HepG2 (cell line): ENCODE data around the gene PLVAP. TPM values are rescaled to one million over a fixed set of nuclear protein-coding genes. Genes with fewer than 3 reads are reported as not detected.
A peak's percentile ranks its signal among the peaks of the same experiment; 100 is the strongest.

Source experiments
- CREB3 ChIP-seq: sonication (generic); formaldehyde crosslinking; IDR thresholded peaks from 2 replicates; pipeline ENCODE4 v1.5.0; 2020; ENCODE audit warnings: missing genetic modification reagents
- ELK4 ChIP-seq: sonication (generic); formaldehyde crosslinking; IDR thresholded peaks from 2 replicates; pipeline ENCODE4 v1.9.0; 2021; ENCODE audit warnings: missing genetic modification reagents, borderline replicate concordance
- EP300 ChIP-seq, 3 experiments: sonication (generic) in 1 of 3; formaldehyde crosslinking in 1 of 3; IDR thresholded peaks; 2 replicates each; pipeline versions ENCODE4 v1.5.1 to v1.6.1; 2011 to 2020; ENCODE audit warnings: low read depth in 2 of 3, low read length in 2 of 3, borderline replicate concordance in 1 of 3, improper control_type of control experiment in 1 of 3, mild to moderate bottlenecking in 1 of 3, missing genetic modification reagents in 1 of 3, moderate library complexity in 1 of 3
- HMGXB3 ChIP-seq: sonication (generic); formaldehyde crosslinking; IDR thresholded peaks from 2 replicates; pipeline ENCODE4 v1.4.0; 2020; ENCODE audit warnings: missing genetic modification reagents, borderline replicate concordance
- NR2F2 ChIP-seq: IDR thresholded peaks from 2 replicates; pipeline ENCODE4 v1.6.1; 2012; ENCODE audit warnings: low read depth, inconsistent platforms, borderline replicate concordance
- RBM22 ChIP-seq: fragments of 200-400 bp; formaldehyde crosslinking; optimal IDR thresholded peaks from 2 replicates; pipeline ENCODE3; 2017; ENCODE audit warnings: mild to moderate bottlenecking, low read length, moderate library complexity
- SIX4 ChIP-seq: sonication (generic); formaldehyde crosslinking; IDR thresholded peaks from 2 replicates; pipeline ENCODE4 v1.4.0; 2020; ENCODE audit warnings: missing genetic modification reagents
- TOE1 ChIP-seq: sonication (generic); formaldehyde crosslinking; IDR thresholded peaks from 2 replicates; pipeline ENCODE4 v1.4.0; 2020; ENCODE audit warnings: mild to moderate bottlenecking, missing genetic modification reagents
- ZBTB26 ChIP-seq: IDR thresholded peaks from 2 replicates; pipeline ENCODE4 v1.6.1; 2016; ENCODE audit warnings: missing compliant biosample characterization, missing genetic modification reagents, borderline replicate concordance
- ZNF124 ChIP-seq: sonication (generic); formaldehyde crosslinking; IDR thresholded peaks from 2 replicates; pipeline ENCODE4 v1.4.0; 2020; ENCODE audit warnings: missing genetic modification reagents
- ZNF501 ChIP-seq: sonication (generic); formaldehyde crosslinking; IDR thresholded peaks from 2 replicates; pipeline ENCODE4 v1.5.1; 2020; ENCODE audit warnings: mild to moderate bottlenecking, moderate library complexity, missing genetic modification reagents
- ZNF746 ChIP-seq: sonication (generic); formaldehyde crosslinking; IDR thresholded peaks from 2 replicates; pipeline ENCODE4 v1.8.0; 2022; ENCODE audit warnings: mild to moderate bottlenecking, missing genetic modification reagents
- ZNF781 ChIP-seq: sonication (generic); formaldehyde crosslinking; IDR thresholded peaks from 2 replicates; pipeline ENCODE4 v1.5.1; 2020; ENCODE audit warnings: borderline replicate concordance, mild to moderate bottlenecking, missing genetic modification reagents; ENCODE audit errors: not compliant biosample characterization
- ZSCAN31 ChIP-seq: sonication (generic); formaldehyde crosslinking; IDR thresholded peaks from 2 replicates; pipeline ENCODE4 v1.5.0; 2020; ENCODE audit warnings: low read depth, mild to moderate bottlenecking, missing genetic modification reagents
- polyA plus RNA-seq, 8 experiments: library from polyadenylated mRNA; depleted of rRNA in 3 of 8; stranded (reverse) in 7 of 8; unstranded in 1 of 8; fragments of >200 nt; fragmentation: Illumina TruSeq in 4 of 8; extraction: Trizol in 4 of 8; gene quantifications; 2 replicates each; pipeline versions ENCODE4 v1.2.1 to v1.2.3, GENCODE V29; 2011 to 2016; ENCODE audit warnings: low read depth in 4 of 8, missing spikeins in 1 of 8, mixed read lengths in 1 of 8; ENCODE audit not compliant: insufficient read depth in 1 of 8
- total RNA-seq, 5 experiments: library from RNA; depleted of rRNA; stranded (reverse); fragments of >200 nt; fragmentation: Illumina TruSeq; extraction: Trizol; gene quantifications; 2 replicates each; pipeline ENCODE4 v1.2.3, GENCODE V29; 2016; ENCODE audit warnings: low read depth in 1 of 5
- TF ChIP-seq, protein P1 (sequence below): IDR thresholded peaks from 2 replicates; pipeline ENCODE4 v1.4.0; 2020; ENCODE audit warnings: mild to moderate bottlenecking, missing genetic modification reagents

PLVAP gene
- total and polyA plus RNA-seq, 2 of the 13 experiments (the other 11 are each of a cell fraction or from before 2014, with no cell fraction given): 0.26 TPM; not detected in 1

GRCh38 chr19:17419621-17420474, 42.7 kb upstream of the PLVAP start, which contains the start of gene MVB12A (continued):
- peak; percentile 30 to 38; a peak in 2 of 4 replicates for TF ChIP-seq EP300 (IDR thresholded peaks at IDR 0.05; ENCODE audit: low read depth in 2 of 2, low read length in 2 of 2)
- TF ChIP-seq EP300 (CRISPR knock-in tag; IDR thresholded peaks at IDR 0.05; ENCODE audit: borderline replicate concordance): peak; percentile 18; the same call in 1 of the 2 replicates
- peak; percentile 67 for TF ChIP-seq RBM22
- TF ChIP-seq, protein P1, sequence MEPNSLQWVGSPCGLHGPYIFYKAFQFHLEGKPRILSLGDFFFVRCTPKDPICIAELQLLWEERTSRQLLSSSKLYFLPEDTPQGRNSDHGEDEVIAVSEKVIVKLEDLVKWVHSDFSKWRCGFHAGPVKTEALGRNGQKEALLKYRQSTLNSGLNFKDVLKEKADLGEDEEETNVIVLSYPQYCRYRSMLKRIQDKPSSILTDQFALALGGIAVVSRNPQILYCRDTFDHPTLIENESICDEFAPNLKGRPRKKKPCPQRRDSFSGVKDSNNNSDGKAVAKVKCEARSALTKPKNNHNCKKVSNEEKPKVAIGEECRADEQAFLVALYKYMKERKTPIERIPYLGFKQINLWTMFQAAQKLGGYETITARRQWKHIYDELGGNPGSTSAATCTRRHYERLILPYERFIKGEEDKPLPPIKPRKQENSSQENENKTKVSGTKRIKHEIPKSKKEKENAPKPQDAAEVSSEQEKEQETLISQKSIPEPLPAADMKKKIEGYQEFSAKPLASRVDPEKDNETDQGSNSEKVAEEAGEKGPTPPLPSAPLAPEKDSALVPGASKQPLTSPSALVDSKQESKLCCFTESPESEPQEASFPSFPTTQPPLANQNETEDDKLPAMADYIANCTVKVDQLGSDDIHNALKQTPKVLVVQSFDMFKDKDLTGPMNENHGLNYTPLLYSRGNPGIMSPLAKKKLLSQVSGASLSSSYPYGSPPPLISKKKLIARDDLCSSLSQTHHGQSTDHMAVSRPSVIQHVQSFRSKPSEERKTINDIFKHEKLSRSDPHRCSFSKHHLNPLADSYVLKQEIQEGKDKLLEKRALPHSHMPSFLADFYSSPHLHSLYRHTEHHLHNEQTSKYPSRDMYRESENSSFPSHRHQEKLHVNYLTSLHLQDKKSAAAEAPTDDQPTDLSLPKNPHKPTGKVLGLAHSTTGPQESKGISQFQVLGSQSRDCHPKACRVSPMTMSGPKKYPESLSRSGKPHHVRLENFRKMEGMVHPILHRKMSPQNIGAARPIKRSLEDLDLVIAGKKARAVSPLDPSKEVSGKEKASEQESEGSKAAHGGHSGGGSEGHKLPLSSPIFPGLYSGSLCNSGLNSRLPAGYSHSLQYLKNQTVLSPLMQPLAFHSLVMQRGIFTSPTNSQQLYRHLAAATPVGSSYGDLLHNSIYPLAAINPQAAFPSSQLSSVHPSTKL (CRISPR knock-in tag): no peak
- TF ChIP-seq ZNF501: peak; percentile 79
- TF ChIP-seq ZBTB26 (CRISPR knock-in tag): peak; percentile 95
- TF ChIP-seq CREB3 (CRISPR knock-in tag): no peak
- peak; percentile 81 for TF ChIP-seq ZSCAN31 (CRISPR knock-in tag)
- TF ChIP-seq HMGXB3 (CRISPR knock-in tag): peak; percentile 55; the same call in 1 of the 2 replicates
- no peak for TF ChIP-seq SIX4 (CRISPR knock-in tag)
- TF ChIP-seq NR2F2: no peak
- TF ChIP-seq ZNF746 (CRISPR knock-in tag): no peak
- peak; percentile 63; the same call in 1 of the 2 replicates for TF ChIP-seq ELK4 (CRISPR knock-in tag)
- TF ChIP-seq ZNF781 (CRISPR knock-in tag): no peak
- TF ChIP-seq ZNF124 (CRISPR knock-in tag): 0 out of 2 replicates have a peak, but pooled peaks have one; percentile 72
- TF ChIP-seq TOE1: no peak
